ENCODE measurements around the gene NKAIN2.

DNA sequence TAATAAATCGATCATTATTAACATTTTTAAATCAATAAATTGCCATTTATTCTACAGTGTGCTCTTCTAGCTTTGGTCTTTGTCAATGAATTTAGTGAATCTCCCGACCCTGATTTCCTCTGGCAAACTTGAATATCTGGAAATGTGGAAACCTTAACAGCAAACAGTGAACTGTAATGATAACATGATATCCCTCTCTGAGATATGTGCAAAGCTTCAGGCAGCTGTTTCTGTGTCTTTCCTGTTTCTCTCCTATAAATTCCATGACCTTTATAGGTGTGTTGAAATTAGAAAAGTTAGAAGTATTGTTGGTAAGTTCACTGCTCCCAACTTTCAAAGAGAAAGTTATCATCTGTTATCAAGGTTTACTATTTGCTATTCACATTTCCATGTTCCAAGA lies 939.8 kb downstream of the NKAIN2 start:
- TF ChIP-seq ZFP30 (CRISPR knock-in tag; IDR thresholded peaks at IDR 0.05) (no peak), BACH2 (CRISPR knock-in tag; IDR thresholded peaks at IDR 0.05; ENCODE audit: borderline replicate concordance) (no peak), RARB (CRISPR knock-in tag; IDR thresholded peaks at IDR 0.05) (no peak), ZFP3 (CRISPR knock-in tag; IDR thresholded peaks at IDR 0.05) (no peak), PATZ1 (CRISPR knock-in tag; IDR thresholded peaks at IDR 0.05; ENCODE audit: borderline replicate concordance) (no peak), CSRNP3 (CRISPR knock-in tag; IDR thresholded peaks at IDR 0.05) (no peak)
